GM18508 (cell line): ENCODE measurements around the gene MALT1.
A peak's percentile ranks its signal among the peaks of the same experiment; 100 is the strongest.
"Not testable (repeated sequence)": the region's sequence is repeated elsewhere in the genome, so short reads cannot be mapped to it uniquely, and the experiment has no call there.

Experiments used
- ATAC-seq: cut with Tn5 transposase; IDR thresholded peaks from one replicate; pipeline ENCODE4 v1.9.1; 2021; ENCODE audit warnings: moderate number of reproducible peaks; ENCODE audit not compliant: insufficient read depth, unreplicated experiment

The MALT1 gene

DNA sequence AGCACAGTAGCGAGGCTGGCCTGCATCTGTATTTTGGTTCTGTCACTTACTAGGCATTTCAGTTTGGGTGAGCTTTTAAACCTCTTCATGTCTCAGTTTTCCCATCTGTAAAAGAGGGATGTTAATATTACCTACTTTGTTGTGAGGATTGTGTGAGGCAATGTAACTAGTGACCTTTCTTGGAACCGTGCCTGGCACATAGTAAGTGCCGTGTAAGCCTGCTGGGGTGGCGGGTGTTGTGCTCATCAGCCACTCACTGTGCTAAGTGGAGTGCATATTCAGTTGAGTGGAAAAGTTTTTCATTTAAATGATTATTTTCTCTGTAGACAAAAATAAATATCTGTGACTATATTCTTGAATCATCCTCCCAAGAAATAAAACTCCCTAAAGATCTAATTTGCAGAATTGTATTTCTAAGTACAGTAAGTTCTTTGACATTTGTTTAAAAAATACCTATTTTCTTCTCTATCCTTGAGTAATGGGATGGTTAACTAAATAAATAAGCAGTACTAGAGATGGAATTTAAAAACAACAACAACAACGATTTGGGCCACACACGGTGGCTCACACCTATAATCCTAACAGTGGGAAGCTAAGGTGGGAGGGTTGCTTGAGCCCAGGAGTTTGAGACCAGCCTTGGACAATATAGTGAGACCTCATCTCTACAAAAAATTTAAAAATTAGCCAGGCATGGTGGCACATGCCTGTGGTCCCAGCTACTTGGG is 56.7 kb downstream of the MALT1 start:
- ATAC-seq: no peak

DNA sequence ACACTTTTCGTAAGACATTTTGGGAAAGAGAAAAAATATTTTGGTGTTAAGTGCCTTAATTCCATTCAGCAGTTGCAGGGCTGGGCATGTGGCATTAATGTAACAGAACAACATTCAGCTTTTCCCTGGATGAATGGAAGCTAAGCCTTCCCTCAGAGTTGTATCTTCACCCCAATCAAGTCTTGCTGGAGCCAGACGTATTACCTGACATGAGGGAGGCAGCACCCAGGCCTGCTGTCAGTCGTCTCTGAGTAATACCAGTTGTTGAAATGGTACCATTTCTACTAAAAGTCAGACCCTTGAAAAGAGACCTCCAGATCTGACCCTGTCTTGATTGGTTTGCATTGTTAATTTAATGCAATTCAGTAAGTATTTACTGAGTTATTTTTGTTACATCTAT is 57.5 kb downstream of the MALT1 start:
- no peak for ATAC-seq

DNA sequence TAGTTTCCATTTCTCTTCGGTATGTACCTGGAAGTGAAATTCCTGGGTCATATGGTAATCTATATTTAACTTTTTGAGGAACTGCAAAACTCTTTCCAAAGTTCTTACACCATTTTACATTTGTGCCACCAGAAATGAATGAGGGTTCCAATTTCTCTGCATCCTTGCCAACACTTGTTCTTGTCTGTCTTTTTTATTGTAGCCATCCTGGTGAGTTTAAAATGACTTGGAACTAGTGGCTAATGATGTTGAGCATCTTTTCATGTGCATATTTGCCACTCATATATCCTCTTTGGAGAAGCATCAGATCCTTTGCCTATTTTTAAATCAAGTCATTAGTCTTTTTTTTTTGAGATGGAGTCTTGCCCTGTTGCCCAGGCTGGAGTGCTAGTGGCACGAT is 59.4 kb downstream of the MALT1 start:
- ATAC-seq: no peak

DNA sequence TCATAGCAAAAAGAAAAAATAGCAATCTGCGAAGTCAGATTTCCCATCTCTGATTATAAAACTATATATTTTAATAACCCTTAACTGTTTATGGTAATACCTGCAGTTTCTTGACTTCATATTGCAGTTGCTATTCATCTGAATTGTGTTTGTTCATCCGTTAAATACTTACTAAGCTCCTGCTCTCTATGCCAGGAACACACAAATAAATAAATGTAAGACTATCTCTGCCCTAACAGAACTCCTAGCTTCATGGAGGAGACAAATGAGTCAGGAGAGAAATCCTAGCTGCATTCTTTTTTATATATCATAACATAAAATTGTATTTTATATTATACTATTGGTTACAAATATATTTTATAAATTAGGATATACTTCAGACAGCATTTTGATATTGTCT is 61.2 kb downstream of the MALT1 start:
- no peak for ATAC-seq

DNA sequence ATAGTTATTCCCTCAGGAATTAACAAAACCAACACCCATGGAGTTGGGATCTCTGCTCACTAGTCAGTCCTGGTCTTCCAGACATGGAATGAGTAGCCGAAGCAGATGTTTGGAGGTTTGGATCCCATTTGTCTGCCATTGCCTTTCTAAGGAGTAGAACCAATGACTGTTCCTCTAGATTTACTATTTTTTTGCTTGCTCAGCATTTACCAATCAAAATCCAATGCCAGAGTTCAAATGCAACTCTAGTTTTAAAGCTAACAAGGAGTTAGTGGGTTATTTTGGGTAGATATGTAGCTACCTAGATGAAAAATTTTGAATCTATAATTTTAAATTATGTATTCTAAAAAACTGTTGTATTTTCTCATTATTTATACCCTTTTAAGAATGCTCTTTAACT is 62.6 kb downstream of the MALT1 start:
- ATAC-seq: no peak

DNA sequence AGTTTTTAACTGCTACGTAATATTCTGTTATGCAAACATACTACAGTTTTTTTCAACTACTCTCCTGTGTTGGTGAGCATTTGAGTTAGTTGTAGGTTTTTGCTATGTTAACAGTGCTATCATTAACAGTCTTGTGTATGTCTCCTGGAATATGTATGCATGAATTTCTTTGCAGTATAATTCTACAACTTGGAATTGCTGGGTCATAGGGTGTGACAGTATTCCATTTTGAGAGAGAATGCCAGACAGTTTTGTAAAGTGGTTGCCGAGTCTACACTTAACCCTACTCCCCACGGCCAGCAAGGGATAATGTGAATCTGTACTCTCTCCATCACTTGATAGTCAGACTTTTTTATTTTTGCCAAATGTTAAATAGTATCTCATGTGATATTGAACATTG is 67.1 kb downstream of the MALT1 start:
- no peak for ATAC-seq

DNA sequence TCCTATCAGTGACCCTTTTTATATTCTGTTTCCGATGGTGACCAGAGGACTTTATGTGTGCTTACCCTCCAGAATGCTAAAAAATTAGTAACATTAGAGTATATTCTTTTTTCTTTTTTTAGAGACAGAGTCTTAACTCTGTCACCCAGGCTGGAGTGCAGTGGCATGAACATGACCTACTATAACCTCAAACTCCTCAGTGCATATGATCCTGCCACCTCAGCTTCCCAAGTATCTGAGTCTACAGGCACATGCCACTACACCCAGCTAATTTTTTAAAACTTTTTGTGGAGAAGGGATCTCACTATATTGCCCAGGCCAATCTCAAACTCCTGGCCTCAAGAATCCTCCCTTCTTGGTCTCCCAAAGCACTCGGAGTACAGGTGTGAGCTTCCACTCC is 74.6 kb downstream of the MALT1 start:
- no peak for ATAC-seq

DNA sequence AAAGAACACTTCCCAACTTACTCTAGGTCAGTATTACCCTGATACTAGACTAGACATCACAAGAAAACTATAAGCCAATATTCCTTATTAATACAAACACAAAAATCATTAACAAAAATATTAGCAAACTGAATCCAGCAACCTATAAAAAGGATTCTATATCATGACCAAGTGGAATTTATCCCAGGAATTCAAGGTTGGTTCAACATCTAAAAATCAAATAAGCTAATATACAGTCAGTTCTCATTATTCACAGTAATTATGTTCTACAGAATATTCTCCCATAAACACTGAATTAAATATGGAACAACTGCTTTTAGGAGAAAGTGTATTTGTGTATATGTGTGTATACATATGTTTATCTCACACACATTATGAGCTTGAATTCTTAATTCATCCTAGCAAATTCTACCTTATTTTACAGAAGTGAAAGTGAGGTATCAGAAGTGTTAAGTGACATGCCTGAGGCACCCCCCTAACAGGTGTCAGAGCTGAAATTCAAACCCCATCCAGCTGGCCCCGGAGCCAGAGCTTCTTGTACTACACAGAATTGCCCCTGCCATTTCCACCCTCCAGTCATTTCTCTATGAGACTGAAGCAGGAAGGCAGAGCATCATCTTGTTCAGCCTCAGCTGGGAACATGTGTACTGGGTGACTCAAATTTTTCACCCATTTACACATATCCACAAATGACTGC is 77.8 kb downstream of the MALT1 start:
- no peak for ATAC-seq

DNA sequence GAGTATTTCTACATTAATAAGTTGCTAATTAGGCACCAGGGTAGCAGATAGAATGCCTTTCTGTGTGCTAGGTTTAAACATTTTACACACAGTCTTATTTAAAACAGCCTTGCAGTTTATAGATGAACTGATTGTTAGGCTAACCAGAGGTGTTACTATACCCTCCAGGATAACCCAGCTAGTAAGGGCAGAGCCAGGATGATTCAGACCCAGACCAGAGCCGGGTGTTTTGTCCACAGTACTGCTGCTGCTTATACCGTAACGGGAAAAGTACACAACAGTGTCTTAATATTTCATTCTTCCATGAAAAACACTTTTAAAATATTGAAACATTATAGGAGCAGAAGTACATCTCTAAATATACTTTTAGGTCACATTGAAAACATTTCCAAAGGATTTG is 82.7 kb downstream of the MALT1 start:
- no peak for ATAC-seq

DNA sequence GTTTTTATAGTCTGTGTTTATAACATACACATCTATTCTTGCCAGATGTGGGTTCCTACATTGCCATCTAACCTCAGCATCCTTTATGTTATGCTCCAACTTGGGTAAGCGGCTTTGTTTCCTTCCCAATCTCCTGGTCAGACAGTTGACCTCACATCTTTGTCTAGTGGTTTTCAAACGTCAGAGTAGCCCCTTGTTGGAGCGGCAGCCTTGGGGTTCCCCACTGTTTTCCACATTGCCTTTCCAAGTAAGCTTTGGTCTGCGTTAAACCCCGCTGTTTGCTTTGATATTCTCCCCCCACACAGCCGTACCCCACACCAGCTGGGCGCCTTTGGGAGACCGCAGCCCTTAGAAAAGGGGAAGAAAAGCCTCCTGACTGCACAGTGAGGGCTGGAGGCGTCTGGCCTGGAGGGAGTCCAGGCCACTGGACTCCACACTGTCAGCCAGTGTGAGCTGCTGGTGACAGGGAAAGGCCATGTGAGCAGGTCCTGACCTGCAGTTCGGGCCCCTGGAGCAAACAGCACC is 83.3 kb downstream of the MALT1 start:
- no peak for ATAC-seq

DNA sequence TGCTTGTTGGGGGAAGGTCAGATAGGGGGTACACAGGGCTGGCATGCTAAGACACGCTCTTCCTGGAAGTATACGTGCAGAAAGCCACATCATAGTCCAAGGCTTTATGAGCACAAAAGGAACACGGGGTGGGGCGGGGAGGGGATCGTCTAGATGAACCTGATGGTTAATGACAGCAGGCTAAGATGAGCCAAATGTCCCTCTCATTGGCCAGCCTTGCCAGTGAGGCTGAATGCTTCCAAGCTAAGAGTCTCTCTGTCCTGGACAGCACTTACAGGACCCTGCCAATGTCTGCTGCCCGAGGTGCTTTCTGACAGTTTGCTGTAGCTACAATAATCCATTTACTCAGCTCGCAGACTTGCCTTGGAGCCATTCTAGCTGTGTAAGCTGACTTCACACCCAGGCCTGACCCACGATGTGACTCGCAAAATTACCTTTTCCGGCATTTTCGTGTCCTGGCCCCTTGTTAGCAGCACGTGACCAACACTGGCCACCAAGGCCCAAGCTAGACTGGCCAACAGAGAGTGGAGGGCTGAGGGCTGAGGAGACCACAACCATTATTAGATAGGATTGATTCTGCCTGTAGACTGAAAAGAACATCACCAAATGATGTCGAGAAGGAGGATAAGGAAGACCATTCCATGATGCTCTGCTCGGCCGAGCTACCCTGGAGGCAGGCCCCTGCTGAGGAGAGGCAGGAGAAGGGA is 84.2 kb downstream of the MALT1 start:
- no peak for ATAC-seq

DNA sequence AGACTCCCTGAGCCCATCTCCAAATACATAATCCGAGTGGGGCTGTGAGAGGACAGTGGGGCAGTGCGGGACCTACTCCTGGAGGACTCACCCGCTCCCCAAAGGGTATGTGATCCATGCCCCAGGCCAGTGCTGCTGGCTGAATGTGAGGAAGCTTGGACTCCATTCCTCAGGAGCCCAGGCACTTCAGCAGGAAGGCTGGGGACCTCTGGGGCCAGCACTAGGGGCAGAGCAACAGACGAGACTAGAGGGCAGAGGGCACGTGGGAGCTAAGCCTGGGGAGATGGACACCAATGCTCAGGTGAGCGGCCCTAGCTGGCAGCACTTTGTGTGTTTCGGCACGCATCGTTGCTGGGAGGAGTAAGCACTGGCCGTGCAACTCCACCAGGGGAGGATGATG is 84.9 kb downstream of the MALT1 start:
- ATAC-seq: no peak

DNA sequence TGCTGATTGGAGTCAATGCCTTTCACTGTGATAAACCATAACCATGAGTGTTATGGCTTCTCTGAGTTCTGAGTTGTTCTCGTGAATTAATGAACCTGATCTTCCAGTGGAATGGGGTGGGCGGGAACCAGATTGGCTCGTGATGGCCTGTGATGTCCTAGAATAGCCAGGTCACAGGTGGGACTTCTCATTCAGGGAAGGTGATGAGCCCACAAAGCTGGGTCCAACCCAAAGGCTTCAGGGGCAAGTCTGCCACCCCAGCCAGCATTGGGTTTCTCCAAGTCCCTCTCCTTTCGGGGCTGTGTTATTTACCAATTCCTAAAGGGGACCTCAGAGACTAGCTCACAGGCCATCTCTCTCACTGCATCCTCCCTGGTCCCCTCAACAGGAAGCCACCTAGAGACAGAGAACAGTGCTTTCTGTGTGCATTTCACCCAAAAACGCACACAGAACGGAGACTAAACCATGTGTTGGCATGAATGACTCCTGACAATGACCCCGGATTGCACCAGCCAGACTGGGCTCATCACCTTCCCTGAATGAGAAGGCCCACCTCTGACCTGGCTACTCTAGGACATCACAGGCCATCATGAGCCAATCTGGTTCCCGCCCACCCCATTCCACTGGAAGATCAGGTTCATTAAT is 85.5 kb downstream of the MALT1 start:
- no peak for ATAC-seq

DNA sequence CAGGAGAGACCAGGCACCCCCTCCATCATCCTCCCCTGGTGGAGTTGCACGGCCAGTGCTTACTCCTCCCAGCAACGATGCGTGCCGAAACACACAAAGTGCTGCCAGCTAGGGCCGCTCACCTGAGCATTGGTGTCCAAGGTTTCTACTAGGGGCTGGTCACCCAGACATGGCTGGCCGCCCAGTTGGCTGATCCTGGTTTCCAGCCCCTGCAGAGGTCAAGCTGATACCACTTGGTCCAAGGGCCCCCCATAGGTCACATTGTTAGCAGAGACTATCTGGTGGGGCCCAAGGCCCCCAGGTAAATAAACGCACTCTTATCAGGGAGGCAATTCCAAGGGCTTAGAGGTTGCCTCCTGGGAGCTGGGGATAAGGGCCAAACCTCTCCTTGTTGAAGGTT is 86.1 kb downstream of the MALT1 start:
- ATAC-seq: not testable (repeated sequence)

DNA sequence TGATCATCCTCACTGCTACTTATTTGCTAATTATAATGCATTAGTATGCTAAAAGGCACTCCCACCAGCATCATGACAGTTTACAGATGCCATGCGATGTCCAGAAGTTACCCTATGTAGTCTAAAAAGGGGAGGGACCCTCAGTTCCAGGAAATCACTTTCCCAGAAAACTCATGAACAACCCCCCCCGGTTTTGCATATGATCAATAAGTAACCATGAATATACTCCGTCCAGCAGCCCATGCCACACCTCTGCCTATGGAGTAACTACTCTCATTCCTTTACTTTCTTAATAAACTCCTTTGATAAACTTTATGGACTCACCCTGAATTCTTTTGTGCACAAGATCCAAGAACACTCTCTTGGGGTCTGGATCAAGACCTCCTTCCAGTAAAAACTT is 86.8 kb downstream of the MALT1 start:
- no peak for ATAC-seq

DNA sequence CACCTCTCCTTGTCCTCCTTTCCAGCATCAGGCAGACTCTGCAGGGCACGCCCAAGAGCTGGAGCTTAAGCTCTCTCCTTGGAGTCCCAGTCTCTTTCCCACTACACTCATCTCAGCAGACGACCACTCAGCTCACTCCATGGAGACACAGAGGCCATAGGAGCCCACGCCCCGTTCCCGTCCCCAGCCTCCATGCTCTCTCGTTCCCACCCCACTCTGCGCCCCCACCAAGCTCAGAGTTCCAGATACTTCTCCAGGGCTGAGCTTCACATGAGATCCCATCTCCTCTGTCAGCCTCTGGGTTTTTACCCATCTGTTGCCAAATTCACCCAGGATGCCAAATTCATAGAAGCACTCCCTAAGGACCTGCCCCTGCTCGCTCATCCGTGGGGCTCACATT is 87.3 kb downstream of the MALT1 start:
- ATAC-seq: no peak

DNA sequence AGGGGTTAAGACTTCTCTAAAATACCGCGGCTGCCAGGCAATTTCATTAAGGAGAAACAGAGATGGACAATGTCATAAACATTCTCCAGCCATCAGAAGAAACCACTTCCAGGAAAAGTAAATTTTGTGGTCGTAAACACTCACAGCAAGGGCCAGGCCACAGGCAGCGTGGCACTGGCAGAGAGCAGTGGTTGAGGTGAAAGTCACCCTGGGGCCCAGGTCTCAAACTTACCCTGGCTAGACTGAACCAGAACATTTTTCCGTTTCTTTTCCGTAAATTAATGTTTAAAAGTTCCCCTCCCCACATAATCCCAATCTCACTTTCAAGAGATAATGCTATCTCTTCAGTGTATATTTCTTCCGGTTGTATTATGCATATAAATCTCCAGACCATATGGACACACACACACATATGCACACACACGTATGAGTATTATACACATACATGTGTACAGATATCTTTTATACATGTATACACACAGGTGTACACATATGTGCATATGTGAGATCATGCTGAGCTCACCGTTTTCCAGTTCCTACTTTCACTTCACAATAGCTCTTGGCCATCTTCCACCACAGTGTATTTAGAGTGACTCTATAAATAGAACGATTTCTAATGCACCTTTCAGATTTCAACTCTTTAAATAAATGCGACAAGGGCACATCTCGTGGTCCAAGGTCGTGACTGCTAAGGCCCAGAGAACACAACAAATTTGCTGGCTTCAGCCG is 90.1 kb downstream of the MALT1 start:
- ATAC-seq: peak; percentile 65

DNA sequence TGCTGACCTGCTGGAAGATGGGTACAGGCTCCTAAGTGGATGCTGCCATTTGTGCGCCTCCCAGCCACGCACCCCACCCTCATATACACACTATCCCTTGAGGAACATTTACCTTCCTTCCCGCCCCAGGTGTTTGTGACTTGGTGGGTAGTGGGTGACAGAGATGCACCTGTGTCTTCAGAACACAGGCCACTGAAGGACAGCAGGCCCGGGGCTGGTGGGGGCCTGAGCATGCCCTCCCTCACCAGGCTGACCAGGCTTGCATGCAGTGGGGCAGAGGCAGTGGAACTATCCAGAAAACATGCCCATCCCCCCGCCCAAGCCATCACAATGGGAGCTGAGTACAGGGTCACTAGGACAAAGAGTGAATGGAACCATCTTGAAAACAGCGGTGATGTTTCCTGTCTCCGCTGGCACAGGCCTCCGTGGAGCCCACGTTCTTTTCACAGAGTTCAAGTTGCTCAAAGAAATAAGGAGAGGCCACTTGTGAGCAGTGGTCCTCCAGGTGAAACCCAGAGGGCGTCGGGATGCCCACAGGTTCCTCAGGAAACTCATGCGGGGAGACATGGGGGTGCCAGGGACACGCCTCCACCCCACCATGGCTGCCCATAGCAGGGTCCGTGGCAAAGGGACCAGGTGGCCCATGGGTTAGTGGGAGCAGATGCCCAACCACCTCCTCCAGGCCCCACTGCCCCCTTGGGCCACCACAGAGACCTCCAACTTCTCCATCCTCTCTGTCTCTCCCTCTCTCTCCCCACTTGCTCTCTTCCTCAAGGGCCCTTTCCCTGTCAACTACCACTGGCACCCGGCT is 90.9 kb downstream of the MALT1 start:
- ATAC-seq: no peak

DNA sequence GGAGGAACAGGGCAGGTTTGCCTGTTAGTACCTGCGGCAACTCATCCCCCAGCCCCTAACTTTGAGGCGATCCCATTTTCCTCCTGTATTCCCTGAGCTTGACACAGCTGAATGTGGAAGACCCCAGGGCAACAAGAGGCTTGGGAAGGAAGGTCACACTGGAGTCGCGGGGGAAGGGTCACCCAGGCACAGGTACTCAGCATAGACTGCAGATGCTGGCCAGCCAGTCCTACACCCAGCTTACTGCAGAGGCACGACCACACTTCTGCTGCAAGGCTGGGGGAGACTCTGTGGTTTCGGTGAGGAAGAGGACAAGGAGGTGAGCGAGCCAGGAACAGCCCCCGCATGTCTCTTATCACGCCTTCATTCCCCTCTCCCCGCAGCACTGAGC is 91.5 kb downstream of the MALT1 start:
- no peak for ATAC-seq
